GM12878 (cell line): ENCODE results near the gene TOP2B. TPM values are rescaled to one million over a fixed set of nuclear protein-coding genes. Genes with fewer than 3 reads are reported as not detected.

Experiments
- ATAC-seq: fragments of 200-7000 bp; cut with Tn5 transposase; 3 replicates; pipeline ENCODE4 v1.9.1; 2020; ENCODE audit warnings: mild to moderate bottlenecking, moderate library complexity
- BruUV-seq: library from RNA; stranded (reverse); fragments of 400-500 nt; replicated peaks from 2 replicates; lab custom pipeline; 2021; lab: Mats Ljungman, UMichigan
- CTCF ChIA-PET: fragments of 300-600 bp; sonication (Branson Sonifier 250); formaldehyde crosslinking; extraction: SDS; loops from one replicate; lab custom pipeline; 2021; ENCODE audit warnings: inconsistent platforms; lab: Yijun Ruan, JAX
- POLR2A ChIA-PET: fragments of 350-600 bp; formaldehyde crosslinking; extraction: SDS; loops from one replicate; lab custom pipeline; 2021; ENCODE audit warnings: inconsistent platforms; lab: Charles Lee
- RAD21 ChIA-PET: fragments of 300-600 bp; sonication (Branson Sonifier 250); formaldehyde crosslinking; loops from one replicate; lab custom pipeline; 2023; ENCODE audit warnings: antibody characterized with exemption; ENCODE audit not compliant: unreplicated experiment; lab: Charles Lee
- SMC1A ChIA-PET: fragments of 300-600 bp; sonication (Branson Sonifier 250); formaldehyde crosslinking; loops from one replicate; lab custom pipeline; 2023; ENCODE audit not compliant: unreplicated experiment, uncharacterized antibody; lab: Charles Lee
- DNase-seq: peaks from one replicate; pipeline ENCODE4 v3.0.0-alpha.2; 2011; ENCODE audit warnings: low read depth, low spot score
- FAIRE-seq: peaks from 3 replicates; lab custom pipeline; 2011; peaks lifted over from hg19 to GRCh38; lab: Jason Lieb, UNC
- H2AFZ ChIP-seq: 2 replicates; pipeline ENCODE4 v1.6.0; 2011; ENCODE audit warnings: low read depth, low read length, control low read depth; ENCODE audit not compliant: control insufficient read depth
- H3K27ac ChIP-seq: 2 replicates; pipeline ENCODE4 v1.5.1; 2011; ENCODE audit warnings: control low read depth; ENCODE audit not compliant: control insufficient read depth, insufficient read depth
- H3K27me3 ChIP-seq, 2 experiments: replicated peaks in 1 of 2; 2 replicates each; pipeline versions ENCODE4 v1.6.0 to v1.6.1; 2011; ENCODE audit warnings: low read length in 1 of 2; ENCODE audit not compliant: control insufficient read depth in 2 of 2, insufficient read depth in 2 of 2
- H3K36me3 ChIP-seq, 2 experiments: 2 replicates each; pipeline ENCODE4 v1.5.1; 2011; ENCODE audit warnings: low read length in 1 of 2; ENCODE audit not compliant: control insufficient read depth in 2 of 2, insufficient read depth in 2 of 2
- H3K4me1 ChIP-seq: 2 replicates; pipeline ENCODE4 v1.6.1; 2011; ENCODE audit warnings: mild to moderate bottlenecking, low read length, moderate library complexity, mixed read lengths; ENCODE audit not compliant: control insufficient read depth, insufficient read depth
- H3K4me2 ChIP-seq: 2 replicates; pipeline ENCODE4 v1.6.0; 2011; ENCODE audit warnings: control low read depth; ENCODE audit not compliant: control insufficient read depth, insufficient read depth
- H3K4me3 ChIP-seq: fragments of 200-600 bp; sonication (generic); 2 replicates; pipeline ENCODE4 v1.5.1; 2016
- H3K79me2 ChIP-seq: 2 replicates; pipeline ENCODE4 v1.6.0; 2011; ENCODE audit warnings: low read length; ENCODE audit not compliant: control insufficient read depth, insufficient read depth
- H3K9ac ChIP-seq: 2 replicates; pipeline ENCODE4 v1.8.0; 2011; ENCODE audit warnings: low read length, control low read depth, mixed read lengths; ENCODE audit not compliant: control insufficient read depth, insufficient read depth
- H3K9me3 ChIP-seq: replicated peaks from 3 replicates; pipeline ENCODE4 v1.5.1; 2011; ENCODE audit warnings: mild to moderate bottlenecking, low read length; ENCODE audit not compliant: control insufficient read depth, insufficient read depth
- H4K20me1 ChIP-seq: 2 replicates; pipeline ENCODE4 v1.6.0; 2011; ENCODE audit not compliant: control insufficient read depth, insufficient read depth
- BCL3 ChIP-seq: IDR thresholded peaks from 2 replicates; pipeline ENCODE4 v1.6.1; 2011; ENCODE audit warnings: borderline replicate concordance, low read depth, mild to moderate bottlenecking, moderate library complexity, low read length; ENCODE audit not compliant: insufficient read depth, poor library complexity, severe bottlenecking
- CHD4 ChIP-seq: fragments of 200-600 bp; sonication (generic); IDR thresholded peaks from 2 replicates; pipeline ENCODE4 v1.6.1; 2016; ENCODE audit warnings: mild to moderate bottlenecking
- IKZF1 ChIP-seq: fragments of 450-650 bp; conservative IDR thresholded peaks from 2 replicates; pipeline ENCODE4 v1.6.1; 2017; ENCODE audit warnings: antibody characterized with exemption, mild to moderate bottlenecking
- MTA2 ChIP-seq: fragments of 450-650 bp; IDR thresholded peaks from 2 replicates; pipeline ENCODE4 v1.6.1; 2016; ENCODE audit warnings: low read depth, mild to moderate bottlenecking, moderate library complexity
- MYB ChIP-seq: fragments of 150-350 bp; IDR thresholded peaks from 2 replicates; pipeline ENCODE4 v1.6.1; 2014; ENCODE audit warnings: mild to moderate bottlenecking, low read depth, low read length, borderline replicate concordance
- MYC ChIP-seq: IDR thresholded peaks from 2 replicates; pipeline ENCODE4 v1.6.1; 2011; ENCODE audit warnings: mild to moderate bottlenecking, low read length, moderate library complexity, inconsistent platforms; ENCODE audit not compliant: insufficient read depth, insufficient replicate concordance, insufficient read length, severe bottlenecking
- NFXL1 ChIP-seq: fragments of 450-650 bp; IDR thresholded peaks from 2 replicates; pipeline ENCODE4 v1.6.1; 2017; ENCODE audit warnings: antibody characterized with exemption, mild to moderate bottlenecking, borderline replicate concordance
- PML ChIP-seq: IDR thresholded peaks from 2 replicates; pipeline ENCODE4 v1.6.1; 2012; ENCODE audit warnings: low read length, inconsistent platforms
- RUNX3 ChIP-seq: IDR thresholded peaks from 2 replicates; pipeline ENCODE4 v1.6.1; 2012; ENCODE audit warnings: low read length, inconsistent platforms
- SMARCA5 ChIP-seq: fragments of 450-650 bp; IDR thresholded peaks from 2 replicates; pipeline ENCODE4 v1.6.1; 2017; ENCODE audit warnings: mild to moderate bottlenecking
- ZBTB33 ChIP-seq: fragments of 450-650 bp; IDR thresholded peaks from 2 replicates; pipeline ENCODE4 v1.6.1; 2017; ENCODE audit warnings: mild to moderate bottlenecking
- ZNF207 ChIP-seq: fragments of 450-650 bp; IDR thresholded peaks from 2 replicates; pipeline ENCODE4 v1.6.1; 2014; ENCODE audit warnings: antibody characterized with exemption, mild to moderate bottlenecking, borderline replicate concordance
- ZNF384 ChIP-seq: IDR thresholded peaks from 2 replicates; pipeline ENCODE4 v1.6.1; 2012; ENCODE audit warnings: low read depth, mild to moderate bottlenecking, low read length, improper control_type of control experiment, borderline replicate concordance
- WGBS: methylation state at CpG from one replicate; pipeline ENCODE4 v1.1.6; 2016; ENCODE audit warnings: low lambda C conversion rate; ENCODE audit not compliant: insufficient replicate concordance, insufficient coverage; ENCODE audit errors: missing lambda C conversion rate; 5-methylcytosine and 5-hydroxymethylcytosine counted together
- in situ Hi-C: fragments of 300-500 bp; cut with MboI; formaldehyde crosslinking; loops from 9 replicates; pipeline ENCODE4 v1.14.3; 2018; ENCODE audit warnings: mixed read lengths
- intact Hi-C: fragments of 100-400 bp; cut with micrococcal nuclease; formaldehyde crosslinking; loops from one replicate; pipeline ENCODE4 v1.14.2; 2022; ENCODE audit not compliant: unreplicated experiment
- polyA plus RNA-seq, 11 experiments: library from polyadenylated mRNA; depleted of rRNA in 4 of 11; unstranded in 6 of 11; stranded (reverse) in 5 of 11; fragments of >200 nt; fragmentation: Nextera tagmentation in 4 of 11; fragmentation: Illumina TruSeq in 1 of 11; extraction: Ambion mirVana in 4 of 11; extraction: Trizol in 1 of 11; gene quantifications; 1 replicate in 1 of 11; 2 replicates in 10 of 11; pipeline versions ENCODE4 v1.2.1 to v1.2.3, GENCODE V29; 2011 to 2016; ENCODE audit warnings: inconsistent platforms in 2 of 11, missing spikeins in 2 of 11, low read depth in 1 of 11
- total RNA-seq, 4 experiments: library from RNA; depleted of rRNA in 3 of 4; stranded (reverse); fragments of >200 nt in 3 of 4; fragmentation: Illumina TruSeq in 1 of 4; extraction: Trizol in 1 of 4; gene quantifications; 2 replicates each; pipeline versions ENCODE4 v1.2.1 to v1.2.3, GENCODE V29; 2013 to 2021

TOP2B gene
- total and polyA plus RNA-seq, 10 of the 15 experiments (the other 5 are each of a cell fraction or from before 2014, with no cell fraction given) = 28.6 to 134 (median 83.4) TPM

- BruUV-seq = no TSS peak
- no peaks in the 10 kb centered on the region for H3K79me2 ChIP-seq
- FAIRE-seq = no peak
- H3K9me3 ChIP-seq = no peaks in the 10 kb centered on the region
- H2AFZ ChIP-seq = no peak overlapping the region
- RAD21 ChIA-PET = no interaction called here
- CTCF ChIA-PET = no interaction called here
- H3K4me3 ChIP-seq = no peak overlapping the region
- H4K20me1 ChIP-seq = no peaks in the 10 kb centered on the region
- no peaks in the 10 kb centered on the region for H3K4me1 ChIP-seq
- H3K9ac ChIP-seq = no peak overlapping the region
- intact Hi-C loops = no loop called here
- no peak for DNase-seq
- H3K27me3 ChIP-seq = peaks cover 0 to 7% of the 10 kb centered on the region in 2 experiments; a peak in 2 of 4 replicates
- POLR2A ChIA-PET = no interaction called here
- no peak for ATAC-seq
- in situ Hi-C loops = no loop called here
- no peaks in the 10 kb centered on the region for H3K36me3 ChIP-seq
- no peak overlapping the region for H3K4me2 ChIP-seq
- 20% methylated on average over 2 of the region's 2 CpGs for whole genome bisulfite sequencing
- SMC1A ChIA-PET = no interaction called here
- TF ChIP-seq SMARCA5 (no peak), MYB (no peak), ZNF384 (no peak)
- no peak overlapping the region for H3K27ac ChIP-seq
Measured at GRCh38 chr3:25548836-25549235, 115.9 kb downstream of the TOP2B start.

GRCh38 chr3:25547943-25548674 lies 116.6 kb downstream of the TOP2B start:
- H3K4me2 ChIP-seq = no peak overlapping the region
- H3K27ac ChIP-seq = no peak overlapping the region
- H4K20me1 ChIP-seq = no peaks in the 10 kb centered on the region
- ChIA-PET RAD21 (no interaction called here), POLR2A (no interaction called here), SMC1A (no interaction called here), CTCF (no interaction called here)
- intact Hi-C loops = no loop called here
- H3K4me3 ChIP-seq = no peak overlapping the region
- no peaks in the 10 kb centered on the region for H3K36me3 ChIP-seq
- 33% methylated on average over 1 of the region's 1 CpG for WGBS
- in situ Hi-C loops = no loop called here
- H3K27me3 ChIP-seq = peaks cover 0 to 10% of the 10 kb centered on the region in 2 experiments; a peak in 2 of 4 replicates
- no peak for ATAC-seq
- H3K9ac ChIP-seq = no peak overlapping the region
- no TSS peak for BruUV-seq
- FAIRE-seq = no peak
- H3K9me3 ChIP-seq = no peaks in the 10 kb centered on the region
- H2AFZ ChIP-seq = no peak overlapping the region
- no peak for DNase-seq
- H3K4me1 ChIP-seq = no peaks in the 10 kb centered on the region
- no peaks in the 10 kb centered on the region for H3K79me2 ChIP-seq
- TF ChIP-seq PML (no peak), ZBTB33 (no peak), IKZF1 (no peak), ZNF207 (no peak), MYC (no peak), BCL3 (no peak), MTA2 (no peak), CHD4 (no peak), RUNX3 (no peak), NFXL1 (no peak)
